BJ (cell line): Measurements from ENCODE around the gene NRAP. TPM values are rescaled to one million over a fixed set of nuclear protein-coding genes. Genes with fewer than 3 reads are reported as not detected.

Experiments
- CTCF ChIA-PET: fragments of 350-600 bp; formaldehyde crosslinking; extraction: SDS; loops from one replicate; lab custom pipeline; 2021; ENCODE audit warnings: antibody characterized with exemption, inconsistent platforms; lab: Yijun Ruan, JAX
- POLR2A ChIA-PET: fragments of 300-600 bp; sonication (Branson Sonifier 250); formaldehyde crosslinking; extraction: SDS; loops from one replicate; lab custom pipeline; 2021; ENCODE audit warnings: antibody characterized with exemption; lab: Charles Lee
- DNase-seq: peaks from one replicate; pipeline ENCODE4 v3.0.0-alpha.2; 2011; ENCODE audit warnings: low read depth
- H3K27me3 ChIP-seq: 2 replicates; pipeline ENCODE4 v1.6.0; 2011; ENCODE audit warnings: low read length; ENCODE audit not compliant: control insufficient read depth, insufficient read depth
- H3K36me3 ChIP-seq: 2 replicates; pipeline ENCODE4 v1.5.1; 2011; ENCODE audit warnings: low read length; ENCODE audit not compliant: control insufficient read depth, insufficient read depth
- H3K4me3 ChIP-seq: 2 replicates; pipeline ENCODE4 v1.5.1; 2011; ENCODE audit warnings: low read depth, mild to moderate bottlenecking, control low read depth, low read length
- polyA plus RNA-seq: library from polyadenylated mRNA; depleted of rRNA; stranded (reverse); fragments of >200 nt; gene quantifications from 2 replicates; pipeline ENCODE4 v1.2.3, GENCODE V29; 2011
- TF ChIP-seq, protein P1 (sequence below): IDR thresholded peaks from 2 replicates; pipeline ENCODE4 v1.5.1; 2011; ENCODE audit warnings: low read depth, mild to moderate bottlenecking, control low read depth, inconsistent platforms, low read length, moderate library complexity; ENCODE audit not compliant: insufficient read depth

Gene NRAP
- polyA plus RNA-seq, 1 experiment = not detected

DNA sequence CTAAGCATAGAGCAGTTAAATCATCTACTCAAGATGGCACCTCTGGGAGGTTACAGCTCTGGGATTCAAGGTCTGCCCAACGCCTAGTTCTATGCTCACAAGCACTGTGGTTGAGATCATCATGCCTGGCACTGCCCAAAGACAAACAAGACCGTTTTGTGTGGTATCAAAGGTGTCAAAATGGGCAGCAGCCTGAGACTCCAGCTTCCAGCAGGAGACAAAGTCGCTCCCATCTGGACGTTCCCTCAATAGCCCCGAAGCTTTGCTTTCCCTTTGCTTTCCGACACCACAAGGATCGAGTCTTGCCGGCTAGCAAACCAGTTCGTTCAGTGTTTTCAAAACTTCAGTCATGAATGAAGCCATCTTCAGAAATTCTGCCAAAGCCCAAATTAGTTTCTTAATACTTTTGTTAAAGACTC is 105.9 kb downstream of the NRAP start:
- Histone ChIP-seq H3K36me3 (no peaks in the 10 kb centered on the region), H3K4me3 (no peak overlapping the region), H3K27me3 (peaks cover 2% of the 10 kb centered on the region; the same call in 1 of the 2 replicates)
- ChIA-PET POLR2A (no interaction called here), CTCF (interaction anchor here (1.0 kb wide), 1 partner anchor 19 kb away, joined by 3 read pairs; no protein-coding TSS in a partner anchor)
- TF ChIP-seq, protein P1, sequence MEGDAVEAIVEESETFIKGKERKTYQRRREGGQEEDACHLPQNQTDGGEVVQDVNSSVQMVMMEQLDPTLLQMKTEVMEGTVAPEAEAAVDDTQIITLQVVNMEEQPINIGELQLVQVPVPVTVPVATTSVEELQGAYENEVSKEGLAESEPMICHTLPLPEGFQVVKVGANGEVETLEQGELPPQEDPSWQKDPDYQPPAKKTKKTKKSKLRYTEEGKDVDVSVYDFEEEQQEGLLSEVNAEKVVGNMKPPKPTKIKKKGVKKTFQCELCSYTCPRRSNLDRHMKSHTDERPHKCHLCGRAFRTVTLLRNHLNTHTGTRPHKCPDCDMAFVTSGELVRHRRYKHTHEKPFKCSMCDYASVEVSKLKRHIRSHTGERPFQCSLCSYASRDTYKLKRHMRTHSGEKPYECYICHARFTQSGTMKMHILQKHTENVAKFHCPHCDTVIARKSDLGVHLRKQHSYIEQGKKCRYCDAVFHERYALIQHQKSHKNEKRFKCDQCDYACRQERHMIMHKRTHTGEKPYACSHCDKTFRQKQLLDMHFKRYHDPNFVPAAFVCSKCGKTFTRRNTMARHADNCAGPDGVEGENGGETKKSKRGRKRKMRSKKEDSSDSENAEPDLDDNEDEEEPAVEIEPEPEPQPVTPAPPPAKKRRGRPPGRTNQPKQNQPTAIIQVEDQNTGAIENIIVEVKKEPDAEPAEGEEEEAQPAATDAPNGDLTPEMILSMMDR = no peak
- no peak for DNase-seq

DNA sequence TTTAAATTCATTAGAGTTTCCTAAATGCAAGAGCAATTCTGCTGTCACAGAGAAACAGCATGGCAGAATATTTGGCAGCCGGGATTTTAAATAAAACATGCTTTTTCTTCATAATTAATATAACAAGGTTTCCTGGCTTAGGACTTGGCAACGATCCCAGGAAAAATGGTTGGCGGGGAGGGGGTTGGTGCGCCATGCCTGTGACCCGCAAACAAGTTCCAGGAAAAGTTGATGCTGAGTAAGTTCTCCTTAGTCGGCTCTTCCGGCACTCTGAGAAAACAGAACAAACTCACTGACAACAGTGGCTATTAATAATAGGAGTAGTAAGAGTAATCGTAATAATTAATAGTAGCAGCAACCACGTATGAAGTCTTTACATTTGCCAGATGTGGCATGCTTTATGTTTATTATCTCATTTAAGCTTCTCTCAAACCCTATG is 106.4 kb downstream of the NRAP start:
- TF ChIP-seq, protein P1 = no peak
- ChIA-PET POLR2A (no interaction called here), CTCF (no interaction called here)
- no peak overlapping the region for H3K4me3 ChIP-seq
- H3K27me3 ChIP-seq = peaks cover 2% of the 10 kb centered on the region; the same call in 1 of the 2 replicates
- H3K36me3 ChIP-seq = no peaks in the 10 kb centered on the region
- DNase-seq = no peak

DNA sequence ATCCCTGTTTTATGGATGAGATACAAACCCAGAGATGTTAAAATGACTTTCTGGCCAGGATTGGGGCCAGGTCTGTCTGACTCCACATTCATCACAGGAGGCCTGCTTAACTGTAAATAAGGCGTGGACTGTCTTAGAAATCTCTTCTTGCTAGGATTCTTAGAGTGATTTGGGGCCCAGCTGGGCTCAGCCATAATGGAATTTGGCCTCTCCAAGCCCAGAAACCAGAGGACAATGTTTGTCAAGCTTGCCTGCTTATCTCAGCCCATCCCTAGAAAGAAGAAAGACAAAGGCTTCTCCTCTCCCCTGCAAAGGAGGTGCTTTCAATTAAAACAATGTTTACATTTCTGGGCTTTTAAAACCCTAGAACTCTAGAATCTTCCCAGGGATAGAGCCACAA is 108.1 kb downstream of the NRAP start:
- Histone ChIP-seq H3K36me3 (no peaks in the 10 kb centered on the region), H3K4me3 (no peak overlapping the region), H3K27me3 (peaks cover 2% of the 10 kb centered on the region; the same call in 1 of the 2 replicates)
- CTCF ChIA-PET = interaction anchor here (5.5 kb wide), 1 partner anchor 8 kb away, joined by 30 read pairs; no protein-coding TSS in a partner anchor
- TF ChIP-seq, protein P1 = no peak
- POLR2A ChIA-PET = no interaction called here
- DNase-seq = no peak

DNA sequence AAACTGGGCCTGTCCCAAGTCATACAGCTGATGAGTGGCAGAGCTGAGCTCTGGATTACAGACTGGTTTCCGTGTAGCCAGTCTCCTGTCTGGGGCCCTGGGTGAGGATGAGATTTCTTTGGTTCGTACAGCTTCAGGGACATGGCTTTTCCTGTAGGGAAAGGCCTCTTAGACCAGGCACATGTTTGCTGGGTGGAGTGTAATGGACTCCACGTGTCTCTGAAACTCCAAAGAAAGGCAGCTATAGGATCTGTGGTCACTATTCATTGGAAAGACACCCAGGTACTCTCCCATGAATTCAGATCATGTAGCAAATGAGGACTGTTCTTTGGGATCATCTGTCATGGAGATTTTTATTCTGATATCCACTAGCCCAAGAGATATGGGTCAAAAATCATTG is 108.6 kb downstream of the NRAP start:
- ChIA-PET CTCF (interaction anchor here (5.5 kb wide), 1 partner anchor 8 kb away, joined by 30 read pairs; no protein-coding TSS in a partner anchor), POLR2A (no interaction called here)
- Histone ChIP-seq H3K27me3 (peaks cover 2% of the 10 kb centered on the region; the same call in 1 of the 2 replicates), H3K4me3 (no peak overlapping the region), H3K36me3 (no peaks in the 10 kb centered on the region)
- no peak for DNase-seq
- TF ChIP-seq, protein P1 = no peak

DNA sequence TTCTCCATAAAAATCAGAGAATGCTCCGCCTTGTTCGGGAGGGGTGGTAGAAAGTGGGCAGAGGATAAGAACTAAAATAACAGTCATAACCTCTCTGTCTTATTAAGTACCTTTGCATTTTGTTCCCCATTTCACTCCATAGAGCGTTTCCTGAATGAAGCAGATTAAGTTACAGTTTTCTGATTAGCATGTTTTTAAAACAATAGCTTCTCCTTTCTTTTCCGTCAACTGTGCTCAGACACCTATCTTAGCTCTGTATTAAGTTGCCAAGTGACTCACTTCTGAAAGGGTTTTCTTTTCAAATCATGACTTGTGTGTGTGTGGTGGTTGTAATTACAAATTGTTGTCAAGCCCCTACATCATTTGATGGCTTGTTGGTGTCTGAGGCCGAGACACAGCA is 109.6 kb downstream of the NRAP start:
- Histone ChIP-seq H3K27me3 (peaks cover 2% of the 10 kb centered on the region; the same call in 1 of the 2 replicates), H3K4me3 (no peak overlapping the region), H3K36me3 (no peaks in the 10 kb centered on the region)
- TF ChIP-seq, protein P1 = no peak
- CTCF ChIA-PET = interaction anchor here (5.5 kb wide), 1 partner anchor 9 kb away, joined by 30 read pairs; no protein-coding TSS in a partner anchor
- POLR2A ChIA-PET = no interaction called here
- DNase-seq = no peak
